ENCODE results near the gene BIRC5.

Gene BIRC5

GRCh38 chr17:78224231-78225087 lies 10.4 kb downstream of the BIRC5 start:
- peaks cover 28% of the 10 kb centered on the region for H3K27me3 Mint-ChIP-seq
- no peak overlapping the region for H3K4me3 Mint-ChIP-seq
- peaks cover 19% of the 10 kb centered on the region for H3K4me1 Mint-ChIP-seq (ENCODE audit: low read depth)
- H3K9me3 Mint-ChIP-seq: no peaks in the 10 kb centered on the region
- H3K36me3 Mint-ChIP-seq (ENCODE audit: low read depth): peaks cover 8% of the 10 kb centered on the region
- H3K27ac Mint-ChIP-seq: no peak overlapping the region
- intact Hi-C loops (cut with micrococcal nuclease): no loop called here

GRCh38 chr17:78225088-78225865 lies 11.2 kb downstream of the BIRC5 start:
- Mint-ChIP-seq H3K4me3 (no peak overlapping the region), H3K27ac (no peak overlapping the region), H3K36me3 (ENCODE audit: low read depth) (peaks cover 8% of the 10 kb centered on the region), H3K27me3 (peaks cover 36% of the 10 kb centered on the region), H3K4me1 (ENCODE audit: low read depth) (peaks cover 19% of the 10 kb centered on the region), H3K9me3 (no peaks in the 10 kb centered on the region)
- intact Hi-C loops (cut with micrococcal nuclease): no loop called here

GRCh38 chr17:78226055-78226758 lies 12.2 kb downstream of the BIRC5 start:
- H3K9me3 Mint-ChIP-seq: no peaks in the 10 kb centered on the region
- peaks cover 19% of the 10 kb centered on the region for H3K4me1 Mint-ChIP-seq (ENCODE audit: low read depth)
- intact Hi-C loops (cut with micrococcal nuclease): no loop called here
- no peak overlapping the region for H3K4me3 Mint-ChIP-seq
- peaks cover 45% of the 10 kb centered on the region for H3K27me3 Mint-ChIP-seq
- no peak overlapping the region for H3K27ac Mint-ChIP-seq
- peaks cover 8% of the 10 kb centered on the region for H3K36me3 Mint-ChIP-seq (ENCODE audit: low read depth)

GRCh38 chr17:78226759-78227454 lies 12.9 kb downstream of the BIRC5 start:
- no peak overlapping the region for H3K27ac Mint-ChIP-seq
- no peaks in the 10 kb centered on the region for H3K9me3 Mint-ChIP-seq

GRCh38 chr17:78227455-78227916 lies 13.4 kb downstream of the BIRC5 start:
- H3K9me3 Mint-ChIP-seq: no peaks in the 10 kb centered on the region
- no peak overlapping the region for H3K4me3 Mint-ChIP-seq
- no peak overlapping the region for H3K27ac Mint-ChIP-seq
- peaks cover 57% of the 10 kb centered on the region for H3K27me3 Mint-ChIP-seq
- peaks cover 8% of the 10 kb centered on the region for H3K36me3 Mint-ChIP-seq (ENCODE audit: low read depth)
- intact Hi-C loops (cut with micrococcal nuclease): no loop called here
- peaks cover 27% of the 10 kb centered on the region for H3K4me1 Mint-ChIP-seq (ENCODE audit: low read depth)

More at GRCh38 chr17:78226759-78227454, 12.9 kb downstream of the BIRC5 start:
- peaks cover 8% of the 10 kb centered on the region for H3K36me3 Mint-ChIP-seq (ENCODE audit: low read depth)
- peaks cover 51% of the 10 kb centered on the region for H3K27me3 Mint-ChIP-seq
- H3K4me3 Mint-ChIP-seq: no peak overlapping the region
- H3K4me1 Mint-ChIP-seq (ENCODE audit: low read depth): peaks cover 21% of the 10 kb centered on the region
- intact Hi-C loops (cut with micrococcal nuclease): no loop called here

- Mint-ChIP-seq H3K9me3 (no peaks in the 10 kb centered on the region), H3K4me3 (no peak overlapping the region), H3K27ac (no peak overlapping the region), H3K4me1 (ENCODE audit: low read depth) (peaks cover 33% of the 10 kb centered on the region), H3K36me3 (ENCODE audit: low read depth) (peaks cover 8% of the 10 kb centered on the region), H3K27me3 (peaks cover 64% of the 10 kb centered on the region)
- intact Hi-C loops (cut with micrococcal nuclease): no loop called here
Observed at GRCh38 chr17:78228176-78228575, 14.1 kb downstream of the BIRC5 start.

- Mint-ChIP-seq H3K4me1 (ENCODE audit: low read depth) (peaks cover 34% of the 10 kb centered on the region), H3K36me3 (ENCODE audit: low read depth) (no peaks in the 10 kb centered on the region), H3K4me3 (no peak overlapping the region), H3K9me3 (no peaks in the 10 kb centered on the region), H3K27ac (no peak overlapping the region), H3K27me3 (peaks cover 78% of the 10 kb centered on the region)
- intact Hi-C loops (cut with micrococcal nuclease): no loop called here
Observed at GRCh38 chr17:78230252-78230962, 16.4 kb downstream of the BIRC5 start.

- H3K36me3 Mint-ChIP-seq (ENCODE audit: low read depth): no peaks in the 10 kb centered on the region
- H3K27ac Mint-ChIP-seq: no peak within 1 kb of the TSS
- peaks cover 77% of the 10 kb centered on the region for H3K27me3 Mint-ChIP-seq
- no peak within 1 kb of the TSS for H3K4me3 Mint-ChIP-seq
- H3K9me3 Mint-ChIP-seq: no peaks in the 10 kb centered on the region
- H3K4me1 Mint-ChIP-seq (ENCODE audit: low read depth): peaks cover 32% of the 10 kb centered on the region
- intact Hi-C loops (cut with micrococcal nuclease): no loop called here
Observed at GRCh38 chr17:78230996-78231935, 17.2 kb downstream of the BIRC5 start, which contains the start of gene TMEM235. Gene TMEM235 (plus strand): TSS chr17:78231631. CDS start chr17:78232024, 393 bp downstream.

- Mint-ChIP-seq H3K4me3 (no peak overlapping the region), H3K27me3 (peaks cover 71% of the 10 kb centered on the region), H3K4me1 (ENCODE audit: low read depth) (peaks cover 22% of the 10 kb centered on the region), H3K9me3 (no peaks in the 10 kb centered on the region), H3K27ac (no peak overlapping the region), H3K36me3 (ENCODE audit: low read depth) (no peaks in the 10 kb centered on the region)
- intact Hi-C loops (cut with micrococcal nuclease): no loop called here
Observed at GRCh38 chr17:78231991-78232858, 18.2 kb downstream of the BIRC5 start.

GRCh38 chr17:78232859-78233173 lies 18.8 kb downstream of the BIRC5 start:
- no peaks in the 10 kb centered on the region for H3K9me3 Mint-ChIP-seq
- peaks cover 16% of the 10 kb centered on the region for H3K4me1 Mint-ChIP-seq (ENCODE audit: low read depth)
- H3K27me3 Mint-ChIP-seq: peaks cover 69% of the 10 kb centered on the region
- H3K27ac Mint-ChIP-seq: no peak overlapping the region
- intact Hi-C loops (cut with micrococcal nuclease): no loop called here
- no peak overlapping the region for H3K4me3 Mint-ChIP-seq
- no peaks in the 10 kb centered on the region for H3K36me3 Mint-ChIP-seq (ENCODE audit: low read depth)

- intact Hi-C loops (cut with micrococcal nuclease): no loop called here
- Mint-ChIP-seq H3K9me3 (no peaks in the 10 kb centered on the region), H3K27me3 (peaks cover 66% of the 10 kb centered on the region), H3K4me3 (no peak overlapping the region), H3K4me1 (ENCODE audit: low read depth) (peaks cover 15% of the 10 kb centered on the region), H3K36me3 (ENCODE audit: low read depth) (no peaks in the 10 kb centered on the region), H3K27ac (no peak overlapping the region)
Observed at GRCh38 chr17:78233678-78234077, 19.6 kb downstream of the BIRC5 start.
